Measurements from ENCODE around the gene NEMP1.

DNA sequence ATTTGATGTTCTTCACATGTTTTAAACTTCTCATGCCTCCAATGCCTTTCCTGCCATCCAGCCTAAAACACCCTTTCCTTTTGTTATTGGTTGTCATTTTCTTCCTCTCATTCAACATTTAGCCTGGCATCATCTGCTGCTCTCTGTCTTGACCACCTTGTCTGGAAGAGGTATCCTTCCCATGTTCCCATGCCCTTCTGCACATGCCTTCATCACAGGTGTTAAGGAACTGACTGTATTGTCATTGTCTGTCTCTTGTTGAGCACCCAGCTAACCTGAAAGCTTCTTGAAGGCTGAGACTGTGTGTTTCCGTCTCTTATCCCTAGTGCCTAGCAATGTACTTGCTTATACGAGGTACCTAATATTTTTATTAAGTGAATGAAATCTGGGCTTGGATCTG is 45.2 kb upstream of the NEMP1 start:
- TF ChIP-seq ATF3 (IDR thresholded peaks at IDR 0.05) (no peak), GABPA (IDR thresholded peaks at IDR 0.05 in 1 of 2, conservative IDR thresholded peaks at IDR 0.05 in 1 of 2) (no peak), TAF1 (conservative IDR thresholded peaks at IDR 0.05) (no peak), RXRA (IDR thresholded peaks at IDR 0.05) (no peak), RAD21 (IDR thresholded peaks at IDR 0.05) (no peak), YY1 (IDR thresholded peaks at IDR 0.05) (no peak), HNF4A (conservative IDR thresholded peaks at IDR 0.05) (no peak)
- TF ChIP-seq, protein P1, sequence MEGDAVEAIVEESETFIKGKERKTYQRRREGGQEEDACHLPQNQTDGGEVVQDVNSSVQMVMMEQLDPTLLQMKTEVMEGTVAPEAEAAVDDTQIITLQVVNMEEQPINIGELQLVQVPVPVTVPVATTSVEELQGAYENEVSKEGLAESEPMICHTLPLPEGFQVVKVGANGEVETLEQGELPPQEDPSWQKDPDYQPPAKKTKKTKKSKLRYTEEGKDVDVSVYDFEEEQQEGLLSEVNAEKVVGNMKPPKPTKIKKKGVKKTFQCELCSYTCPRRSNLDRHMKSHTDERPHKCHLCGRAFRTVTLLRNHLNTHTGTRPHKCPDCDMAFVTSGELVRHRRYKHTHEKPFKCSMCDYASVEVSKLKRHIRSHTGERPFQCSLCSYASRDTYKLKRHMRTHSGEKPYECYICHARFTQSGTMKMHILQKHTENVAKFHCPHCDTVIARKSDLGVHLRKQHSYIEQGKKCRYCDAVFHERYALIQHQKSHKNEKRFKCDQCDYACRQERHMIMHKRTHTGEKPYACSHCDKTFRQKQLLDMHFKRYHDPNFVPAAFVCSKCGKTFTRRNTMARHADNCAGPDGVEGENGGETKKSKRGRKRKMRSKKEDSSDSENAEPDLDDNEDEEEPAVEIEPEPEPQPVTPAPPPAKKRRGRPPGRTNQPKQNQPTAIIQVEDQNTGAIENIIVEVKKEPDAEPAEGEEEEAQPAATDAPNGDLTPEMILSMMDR (IDR thresholded peaks at IDR 0.05; ENCODE audit: low read depth, low read length, missing input control), result no peak
- TF ChIP-seq, protein P2, sequence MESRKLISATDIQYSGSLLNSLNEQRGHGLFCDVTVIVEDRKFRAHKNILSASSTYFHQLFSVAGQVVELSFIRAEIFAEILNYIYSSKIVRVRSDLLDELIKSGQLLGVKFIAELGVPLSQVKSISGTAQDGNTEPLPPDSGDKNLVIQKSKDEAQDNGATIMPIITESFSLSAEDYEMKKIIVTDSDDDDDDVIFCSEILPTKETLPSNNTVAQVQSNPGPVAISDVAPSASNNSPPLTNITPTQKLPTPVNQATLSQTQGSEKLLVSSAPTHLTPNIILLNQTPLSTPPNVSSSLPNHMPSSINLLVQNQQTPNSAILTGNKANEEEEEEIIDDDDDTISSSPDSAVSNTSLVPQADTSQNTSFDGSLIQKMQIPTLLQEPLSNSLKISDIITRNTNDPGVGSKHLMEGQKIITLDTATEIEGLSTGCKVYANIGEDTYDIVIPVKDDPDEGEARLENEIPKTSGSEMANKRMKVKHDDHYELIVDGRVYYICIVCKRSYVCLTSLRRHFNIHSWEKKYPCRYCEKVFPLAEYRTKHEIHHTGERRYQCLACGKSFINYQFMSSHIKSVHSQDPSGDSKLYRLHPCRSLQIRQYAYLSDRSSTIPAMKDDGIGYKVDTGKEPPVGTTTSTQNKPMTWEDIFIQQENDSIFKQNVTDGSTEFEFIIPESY (IDR thresholded peaks at IDR 0.05), result no peak
- TF ChIP-seq, protein P3, sequence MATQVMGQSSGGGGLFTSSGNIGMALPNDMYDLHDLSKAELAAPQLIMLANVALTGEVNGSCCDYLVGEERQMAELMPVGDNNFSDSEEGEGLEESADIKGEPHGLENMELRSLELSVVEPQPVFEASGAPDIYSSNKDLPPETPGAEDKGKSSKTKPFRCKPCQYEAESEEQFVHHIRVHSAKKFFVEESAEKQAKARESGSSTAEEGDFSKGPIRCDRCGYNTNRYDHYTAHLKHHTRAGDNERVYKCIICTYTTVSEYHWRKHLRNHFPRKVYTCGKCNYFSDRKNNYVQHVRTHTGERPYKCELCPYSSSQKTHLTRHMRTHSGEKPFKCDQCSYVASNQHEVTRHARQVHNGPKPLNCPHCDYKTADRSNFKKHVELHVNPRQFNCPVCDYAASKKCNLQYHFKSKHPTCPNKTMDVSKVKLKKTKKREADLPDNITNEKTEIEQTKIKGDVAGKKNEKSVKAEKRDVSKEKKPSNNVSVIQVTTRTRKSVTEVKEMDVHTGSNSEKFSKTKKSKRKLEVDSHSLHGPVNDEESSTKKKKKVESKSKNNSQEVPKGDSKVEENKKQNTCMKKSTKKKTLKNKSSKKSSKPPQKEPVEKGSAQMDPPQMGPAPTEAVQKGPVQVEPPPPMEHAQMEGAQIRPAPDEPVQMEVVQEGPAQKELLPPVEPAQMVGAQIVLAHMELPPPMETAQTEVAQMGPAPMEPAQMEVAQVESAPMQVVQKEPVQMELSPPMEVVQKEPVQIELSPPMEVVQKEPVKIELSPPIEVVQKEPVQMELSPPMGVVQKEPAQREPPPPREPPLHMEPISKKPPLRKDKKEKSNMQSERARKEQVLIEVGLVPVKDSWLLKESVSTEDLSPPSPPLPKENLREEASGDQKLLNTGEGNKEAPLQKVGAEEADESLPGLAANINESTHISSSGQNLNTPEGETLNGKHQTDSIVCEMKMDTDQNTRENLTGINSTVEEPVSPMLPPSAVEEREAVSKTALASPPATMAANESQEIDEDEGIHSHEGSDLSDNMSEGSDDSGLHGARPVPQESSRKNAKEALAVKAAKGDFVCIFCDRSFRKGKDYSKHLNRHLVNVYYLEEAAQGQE (IDR thresholded peaks at IDR 0.05), result no peak
- TF ChIP-seq, protein P4, sequence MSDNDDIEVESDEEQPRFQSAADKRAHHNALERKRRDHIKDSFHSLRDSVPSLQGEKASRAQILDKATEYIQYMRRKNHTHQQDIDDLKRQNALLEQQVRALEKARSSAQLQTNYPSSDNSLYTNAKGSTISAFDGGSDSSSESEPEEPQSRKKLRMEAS (IDR thresholded peaks at IDR 0.05), result no peak

Data from liver (tissue), 3 donors.